K562 (cell line): ENCODE data around the gene EML1. TPM values are rescaled to one million over a fixed set of nuclear protein-coding genes. Genes with fewer than 3 reads are reported as not detected.

Experiments
- C11orf30 ChIP-seq: fragments of 450-650 bp; IDR thresholded peaks from 2 replicates; pipeline ENCODE4 v1.6.1; 2016; ENCODE audit warnings: low read depth, mild to moderate bottlenecking
- EHMT2 ChIP-seq: fragments of 450-650 bp; IDR thresholded peaks from 2 replicates; pipeline ENCODE4 v1.6.1; 2018; ENCODE audit warnings: antibody characterized with exemption
- ETV5 ChIP-seq: sonication (generic); formaldehyde crosslinking; IDR thresholded peaks from 2 replicates; pipeline ENCODE4 v1.4.0; 2020; ENCODE audit warnings: low read depth, mild to moderate bottlenecking, missing genetic modification reagents
- GABPB2 ChIP-seq: fragments of 250-450 bp; sonication (Bioruptor Pico); conservative IDR thresholded peaks from 2 replicates; pipeline ENCODE4 v1.5.1; 2021; ENCODE audit warnings: mild to moderate bottlenecking
- HDAC8 ChIP-seq: fragments of 450-650 bp; IDR thresholded peaks from 2 replicates; pipeline ENCODE4 v1.6.1; 2016; ENCODE audit warnings: mild to moderate bottlenecking, missing genetic modification characterization, moderate library complexity, missing compliant biosample characterization
- POLR2A ChIP-seq: fragments of 450-650 bp; conservative IDR thresholded peaks from 2 replicates; pipeline ENCODE4 v1.6.1; 2016
- SP1 ChIP-seq: sonication (generic); formaldehyde crosslinking; IDR thresholded peaks from 2 replicates; pipeline ENCODE4 v1.8.1; 2022; ENCODE audit warnings: mild to moderate bottlenecking, missing genetic modification reagents
- SRF ChIP-seq, 2 experiments: fragments of 250-450, 450-650 bp in 1 of 2; sonication (Bioruptor Pico) in 1 of 2; sonication (generic) in 1 of 2; formaldehyde crosslinking; IDR thresholded peaks; 2 replicates each; pipeline versions ENCODE4 v1.5.0 to v1.5.1; 2020 to 2022; ENCODE audit warnings: mild to moderate bottlenecking in 1 of 2, missing genetic modification reagents in 1 of 2
- ZC3H8 ChIP-seq: fragments of 450-650 bp; IDR thresholded peaks from 2 replicates; pipeline ENCODE4 v1.6.1; 2017
- ZFP1 ChIP-seq: fragments of 450-650 bp; formaldehyde crosslinking; IDR thresholded peaks from 2 replicates; pipeline ENCODE4 v1.4.0; 2020; ENCODE audit warnings: mild to moderate bottlenecking, mixed read lengths
- ZNF165 ChIP-seq: fragments of 250-450 bp; sonication (Bioruptor Pico); IDR thresholded peaks from 2 replicates; pipeline ENCODE4 v1.4.0; 2020; ENCODE audit warnings: borderline replicate concordance
- ZNF263 ChIP-seq: sonication (generic); formaldehyde crosslinking; IDR thresholded peaks from 2 replicates; pipeline ENCODE4 v1.8.0; 2022; ENCODE audit warnings: mild to moderate bottlenecking, missing genetic modification reagents, borderline replicate concordance
- polyA plus RNA-seq, 8 experiments: library from polyadenylated mRNA; depleted of rRNA in 4 of 8; stranded (reverse) in 5 of 8; unstranded in 3 of 8; fragments of >200 nt; fragmentation: Nextera tagmentation in 2 of 8; fragmentation: Illumina TruSeq in 1 of 8; extraction: Ambion mirVana in 2 of 8; extraction: Trizol in 1 of 8; gene quantifications; 2 replicates each; pipeline versions ENCODE4 v1.2.1 to v1.2.3, GENCODE V29; 2011 to 2014; ENCODE audit warnings: inconsistent platforms in 1 of 8, missing spikeins in 1 of 8
- total RNA-seq, 7 experiments: library from RNA; depleted of rRNA in 6 of 7; stranded (reverse); fragments of >200 nt in 6 of 7; fragmentation: Illumina TruSeq in 2 of 7; extraction: Trizol in 2 of 7; gene quantifications; 2 replicates each; pipeline versions ENCODE4 v1.2.1 to v1.2.3, GENCODE V29; 2011 to 2021; ENCODE audit warnings: low replicate concordance in 1 of 7
- TF ChIP-seq, protein P1 (sequence below): sonication (generic); formaldehyde crosslinking; IDR thresholded peaks from 2 replicates; pipeline ENCODE4 v1.8.0; 2023; ENCODE audit warnings: mild to moderate bottlenecking, missing genetic modification reagents
- TF ChIP-seq, protein P2 (sequence below): fragments of 250-450 bp; sonication (Bioruptor Pico); IDR thresholded peaks from 2 replicates; pipeline ENCODE4 v1.8.0; 2021; ENCODE audit warnings: borderline replicate concordance, mild to moderate bottlenecking, moderate library complexity; ENCODE audit not compliant: poor library complexity, severe bottlenecking
- TF ChIP-seq, protein P3 (sequence below): fragments of 450-650 bp; formaldehyde crosslinking; IDR thresholded peaks from 2 replicates; pipeline ENCODE4 v1.4.0; 2022; ENCODE audit warnings: missing genetic modification characterization
- TF ChIP-seq, protein P4 (sequence below): fragments of 200-800 bp; sonication (Bioruptor generic); IDR thresholded peaks from 2 replicates; pipeline ENCODE4 v1.6.1; 2017; ENCODE audit warnings: missing genetic modification characterization, missing compliant biosample characterization
- TF ChIP-seq, protein P5 (sequence below), 3 experiments: IDR thresholded peaks in 2 of 3; conservative IDR thresholded peaks in 1 of 3; 2 replicates each; pipeline ENCODE4 v1.5.1; 2011 to 2012; ENCODE audit warnings: low read length in 3 of 3, mild to moderate bottlenecking in 3 of 3, control low read depth in 2 of 3, improper control_type of control experiment in 1 of 3, inconsistent platforms in 1 of 3, low read depth in 1 of 3, mixed read lengths in 1 of 3, moderate library complexity in 1 of 3; ENCODE audit not compliant: insufficient read depth in 2 of 3

Gene EML1
- total and polyA plus RNA-seq, 9 of the 15 experiments (the other 6 are each of a cell fraction or from before 2014, with no cell fraction given), result 0.01 to 0.35 (median 0.07) TPM; not detected in 2

DNA sequence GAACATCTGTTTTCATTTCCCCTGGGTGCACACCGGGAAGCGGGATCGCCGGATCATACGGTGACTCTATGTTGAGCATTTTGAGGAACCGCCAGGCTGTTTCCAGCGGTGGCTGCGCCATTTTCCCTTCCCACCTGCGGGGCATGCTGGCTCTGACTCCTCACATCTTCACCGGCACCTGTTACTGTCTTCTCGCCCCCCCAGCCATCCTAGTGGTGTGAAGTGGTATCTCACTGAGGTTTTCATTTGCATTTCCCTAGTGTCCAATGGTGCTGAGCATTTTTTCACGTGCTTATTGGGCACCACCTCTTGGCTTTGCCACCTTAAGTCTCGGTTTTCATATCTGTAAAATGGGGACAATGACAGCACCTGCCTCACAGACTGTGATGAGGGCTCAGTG is 44.1 kb upstream of the EML1 start (continued):
- TF ChIP-seq, protein P1, sequence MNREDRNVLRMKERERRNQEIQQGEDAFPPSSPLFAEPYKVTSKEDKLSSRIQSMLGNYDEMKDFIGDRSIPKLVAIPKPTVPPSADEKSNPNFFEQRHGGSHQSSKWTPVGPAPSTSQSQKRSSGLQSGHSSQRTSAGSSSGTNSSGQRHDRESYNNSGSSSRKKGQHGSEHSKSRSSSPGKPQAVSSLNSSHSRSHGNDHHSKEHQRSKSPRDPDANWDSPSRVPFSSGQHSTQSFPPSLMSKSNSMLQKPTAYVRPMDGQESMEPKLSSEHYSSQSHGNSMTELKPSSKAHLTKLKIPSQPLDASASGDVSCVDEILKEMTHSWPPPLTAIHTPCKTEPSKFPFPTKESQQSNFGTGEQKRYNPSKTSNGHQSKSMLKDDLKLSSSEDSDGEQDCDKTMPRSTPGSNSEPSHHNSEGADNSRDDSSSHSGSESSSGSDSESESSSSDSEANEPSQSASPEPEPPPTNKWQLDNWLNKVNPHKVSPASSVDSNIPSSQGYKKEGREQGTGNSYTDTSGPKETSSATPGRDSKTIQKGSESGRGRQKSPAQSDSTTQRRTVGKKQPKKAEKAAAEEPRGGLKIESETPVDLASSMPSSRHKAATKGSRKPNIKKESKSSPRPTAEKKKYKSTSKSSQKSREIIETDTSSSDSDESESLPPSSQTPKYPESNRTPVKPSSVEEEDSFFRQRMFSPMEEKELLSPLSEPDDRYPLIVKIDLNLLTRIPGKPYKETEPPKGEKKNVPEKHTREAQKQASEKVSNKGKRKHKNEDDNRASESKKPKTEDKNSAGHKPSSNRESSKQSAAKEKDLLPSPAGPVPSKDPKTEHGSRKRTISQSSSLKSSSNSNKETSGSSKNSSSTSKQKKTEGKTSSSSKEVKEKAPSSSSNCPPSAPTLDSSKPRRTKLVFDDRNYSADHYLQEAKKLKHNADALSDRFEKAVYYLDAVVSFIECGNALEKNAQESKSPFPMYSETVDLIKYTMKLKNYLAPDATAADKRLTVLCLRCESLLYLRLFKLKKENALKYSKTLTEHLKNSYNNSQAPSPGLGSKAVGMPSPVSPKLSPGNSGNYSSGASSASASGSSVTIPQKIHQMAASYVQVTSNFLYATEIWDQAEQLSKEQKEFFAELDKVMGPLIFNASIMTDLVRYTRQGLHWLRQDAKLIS (CRISPR knock-in tag), result no peak
- TF ChIP-seq, protein P2, sequence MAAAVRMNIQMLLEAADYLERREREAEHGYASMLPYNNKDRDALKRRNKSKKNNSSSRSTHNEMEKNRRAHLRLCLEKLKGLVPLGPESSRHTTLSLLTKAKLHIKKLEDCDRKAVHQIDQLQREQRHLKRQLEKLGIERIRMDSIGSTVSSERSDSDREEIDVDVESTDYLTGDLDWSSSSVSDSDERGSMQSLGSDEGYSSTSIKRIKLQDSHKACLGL (CRISPR knock-in tag), result no peak
- TF ChIP-seq HDAC8 (tag) (no peak), SRF (CRISPR knock-in tag; IDR thresholded peaks at IDR 0.05) (no peak), EHMT2 (no peak), ZC3H8 (no peak), ZNF165 (CRISPR knock-in tag) (no peak), C11orf30 (no peak), ETV5 (CRISPR knock-in tag) (no peak), POLR2A (no peak), GABPB2 (CRISPR knock-in tag) (no peak), SP1 (CRISPR knock-in tag) (no peak), ZFP1 (no peak), ZNF263 (CRISPR knock-in tag) (no peak)
- TF ChIP-seq, protein P3, sequence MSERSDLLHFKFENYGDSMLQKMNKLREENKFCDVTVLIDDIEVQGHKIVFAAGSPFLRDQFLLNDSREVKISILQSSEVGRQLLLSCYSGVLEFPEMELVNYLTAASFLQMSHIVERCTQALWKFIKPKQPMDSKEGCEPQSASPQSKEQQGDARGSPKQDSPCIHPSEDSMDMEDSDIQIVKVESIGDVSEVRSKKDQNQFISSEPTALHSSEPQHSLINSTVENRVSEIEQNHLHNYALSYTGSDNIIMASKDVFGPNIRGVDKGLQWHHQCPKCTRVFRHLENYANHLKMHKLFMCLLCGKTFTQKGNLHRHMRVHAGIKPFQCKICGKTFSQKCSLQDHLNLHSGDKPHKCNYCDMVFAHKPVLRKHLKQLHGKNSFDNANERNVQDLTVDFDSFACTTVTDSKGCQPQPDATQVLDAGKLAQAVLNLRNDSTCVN (CRISPR knock-in tag), result no peak
- TF ChIP-seq, protein P4, sequence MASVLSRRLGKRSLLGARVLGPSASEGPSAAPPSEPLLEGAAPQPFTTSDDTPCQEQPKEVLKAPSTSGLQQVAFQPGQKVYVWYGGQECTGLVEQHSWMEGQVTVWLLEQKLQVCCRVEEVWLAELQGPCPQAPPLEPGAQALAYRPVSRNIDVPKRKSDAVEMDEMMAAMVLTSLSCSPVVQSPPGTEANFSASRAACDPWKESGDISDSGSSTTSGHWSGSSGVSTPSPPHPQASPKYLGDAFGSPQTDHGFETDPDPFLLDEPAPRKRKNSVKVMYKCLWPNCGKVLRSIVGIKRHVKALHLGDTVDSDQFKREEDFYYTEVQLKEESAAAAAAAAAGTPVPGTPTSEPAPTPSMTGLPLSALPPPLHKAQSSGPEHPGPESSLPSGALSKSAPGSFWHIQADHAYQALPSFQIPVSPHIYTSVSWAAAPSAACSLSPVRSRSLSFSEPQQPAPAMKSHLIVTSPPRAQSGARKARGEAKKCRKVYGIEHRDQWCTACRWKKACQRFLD (CRISPR knock-in tag), result no peak
- TF ChIP-seq, protein P5, sequence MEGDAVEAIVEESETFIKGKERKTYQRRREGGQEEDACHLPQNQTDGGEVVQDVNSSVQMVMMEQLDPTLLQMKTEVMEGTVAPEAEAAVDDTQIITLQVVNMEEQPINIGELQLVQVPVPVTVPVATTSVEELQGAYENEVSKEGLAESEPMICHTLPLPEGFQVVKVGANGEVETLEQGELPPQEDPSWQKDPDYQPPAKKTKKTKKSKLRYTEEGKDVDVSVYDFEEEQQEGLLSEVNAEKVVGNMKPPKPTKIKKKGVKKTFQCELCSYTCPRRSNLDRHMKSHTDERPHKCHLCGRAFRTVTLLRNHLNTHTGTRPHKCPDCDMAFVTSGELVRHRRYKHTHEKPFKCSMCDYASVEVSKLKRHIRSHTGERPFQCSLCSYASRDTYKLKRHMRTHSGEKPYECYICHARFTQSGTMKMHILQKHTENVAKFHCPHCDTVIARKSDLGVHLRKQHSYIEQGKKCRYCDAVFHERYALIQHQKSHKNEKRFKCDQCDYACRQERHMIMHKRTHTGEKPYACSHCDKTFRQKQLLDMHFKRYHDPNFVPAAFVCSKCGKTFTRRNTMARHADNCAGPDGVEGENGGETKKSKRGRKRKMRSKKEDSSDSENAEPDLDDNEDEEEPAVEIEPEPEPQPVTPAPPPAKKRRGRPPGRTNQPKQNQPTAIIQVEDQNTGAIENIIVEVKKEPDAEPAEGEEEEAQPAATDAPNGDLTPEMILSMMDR (IDR thresholded peaks at IDR 0.05 in 2 of 3, conservative IDR thresholded peaks at IDR 0.05 in 1 of 3; ENCODE audit: insufficient read depth in 2 of 3, low read depth in 1 of 3, low read length in 3 of 3), result 0 out of 6 replicates have a peak, but pooled peaks of 2 of the 3 experiments have one; percentile 20 to 28
- TF ChIP-seq, all 486 proteins: peak for 3
